Activated T-cell treated with anti-CD3 and anti-CD28 coated beads, Interleukin-2, amount 50 U/mL, for 1 hour (primary cell): ENCODE measurements around the gene PUS3.
"Not testable (repeated sequence)": the region's sequence is repeated elsewhere in the genome, so short reads cannot be mapped to it uniquely, and the experiment has no call there.

ENCODE experiments used
- DNase-seq: peaks from one replicate; pipeline ENCODE4 v3.0.0-alpha.2; 2020

The PUS3 gene

GRCh38 chr11:125865354-125865753 lies 37.7 kb downstream of the PUS3 start:
- DNase-seq, result not testable (repeated sequence)

- DNase-seq, result not testable (repeated sequence)
Observed at GRCh38 chr11:125862786-125863185, 40.2 kb downstream of the PUS3 start.

DNA sequence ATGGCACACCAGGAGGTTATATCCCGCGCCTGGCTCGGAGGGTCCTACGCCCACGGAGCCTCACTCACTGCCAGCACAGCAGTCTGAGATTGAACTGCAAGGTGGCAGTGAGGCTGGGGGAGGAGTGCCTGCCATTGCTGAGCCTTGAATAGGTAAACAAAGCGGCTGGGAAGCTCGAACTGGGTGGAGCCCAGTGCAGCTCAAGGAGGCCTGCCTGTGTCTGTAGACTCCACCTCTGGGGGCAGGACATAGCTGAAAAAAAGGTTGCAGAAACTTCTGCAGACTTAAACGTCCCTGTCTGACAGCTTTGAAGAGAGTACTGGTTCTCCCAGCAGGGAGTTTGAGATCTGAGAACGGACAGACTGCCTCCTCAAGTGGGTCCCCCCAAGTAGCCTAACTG lies 45.3 kb downstream of the PUS3 start:
- DNase-seq, result not testable (repeated sequence)

GRCh38 chr11:125846188-125846587 lies 56.8 kb downstream of the PUS3 start:
- no peak for DNase-seq
